B cell (primary cell): ENCODE data around the gene LTA4H.

ENCODE experiments used
- CTCF ChIP-seq: fragments of 200-600 bp; IDR thresholded peaks from one replicate; pipeline ENCODE4 v1.8.0; 2022; ENCODE audit warnings: antibody characterized with exemption, mild to moderate bottlenecking
- EZH2 ChIP-seq: IDR thresholded peaks from 2 replicates; pipeline ENCODE4 v1.6.1; 2012; ENCODE audit warnings: borderline replicate concordance, low read depth, mild to moderate bottlenecking, moderate library complexity, low read length; ENCODE audit not compliant: insufficient read depth, poor library complexity, severe bottlenecking

GRCh38 chr12:96041181-96041580 lies 5.8 kb upstream of the LTA4H start:
- TF ChIP-seq CTCF (no peak), EZH2 (no peak)
